ENCODE results near the gene IDH3A.
"Not testable (repeated sequence)": the region's sequence is repeated elsewhere in the genome, so short reads cannot be mapped to it uniquely, and the experiment has no call there.

The IDH3A gene

DNA sequence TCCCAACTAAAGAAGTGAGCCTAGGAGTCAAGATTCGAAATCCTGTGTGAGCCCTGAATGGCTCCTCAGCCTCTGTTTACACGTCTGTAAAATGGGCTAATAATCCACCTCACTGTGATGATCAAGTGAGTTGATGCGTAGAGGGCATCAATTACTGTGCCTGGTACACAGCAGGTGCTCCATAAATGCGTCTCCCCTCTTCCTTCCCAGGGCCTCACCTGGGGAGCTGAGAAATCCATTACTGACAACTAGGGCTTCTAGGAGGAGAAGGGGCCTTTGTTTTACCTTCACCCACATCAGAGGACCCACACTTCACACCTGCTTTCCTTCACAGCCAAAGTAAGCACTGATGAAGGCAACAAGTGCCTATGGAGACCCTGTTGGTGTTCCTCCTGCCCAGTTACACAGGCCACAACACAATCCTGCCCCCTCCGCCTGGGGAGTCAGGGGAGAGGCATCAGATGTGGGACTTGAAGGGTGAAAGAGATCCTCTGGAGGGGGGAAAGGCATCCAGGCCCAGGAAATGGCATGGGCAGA is 19.3 kb upstream of the IDH3A start:
- DNase-seq = no peak

DNA sequence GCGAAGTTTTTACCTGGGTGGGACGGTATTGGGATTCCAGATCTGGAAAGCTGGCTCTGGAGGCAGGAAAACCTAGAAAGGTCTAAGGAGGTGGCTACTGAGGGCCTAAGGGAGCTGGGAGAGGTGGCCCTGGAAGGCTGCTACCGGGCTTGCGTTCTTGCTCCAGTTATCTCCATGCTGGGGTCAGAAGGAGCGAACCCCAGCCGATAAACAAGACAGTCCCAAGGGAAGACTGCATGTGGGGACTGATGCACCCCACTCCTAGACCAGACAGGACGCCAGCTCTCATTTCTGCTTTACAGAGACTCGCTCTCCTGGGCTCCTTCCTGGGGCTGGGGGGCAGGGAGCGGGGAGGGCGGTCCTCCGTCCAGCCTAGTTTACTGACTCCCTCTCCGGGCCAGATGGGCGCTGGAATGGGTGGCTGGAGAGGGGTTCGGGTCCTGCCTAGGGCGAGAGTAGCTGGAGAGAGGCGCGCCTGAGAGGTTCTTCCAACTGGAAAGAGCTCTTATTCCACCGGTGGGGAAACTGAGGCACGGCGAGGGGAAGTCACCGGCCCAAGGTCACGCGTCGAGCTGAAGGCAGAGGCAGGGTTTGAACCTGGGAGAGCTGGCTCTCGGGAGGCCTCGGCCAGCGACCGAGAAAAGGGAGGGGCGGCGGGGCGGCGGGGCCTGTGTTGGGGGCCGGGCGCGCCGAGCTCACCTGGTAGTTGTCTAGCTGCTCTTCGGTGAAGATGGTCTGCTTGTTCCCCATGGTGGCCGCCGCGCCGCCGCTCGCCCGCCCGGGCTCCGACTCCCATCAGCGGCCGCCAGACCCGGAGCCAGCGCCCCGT is 18.5 kb upstream of the IDH3A start:
- no peak for DNase-seq

DNA sequence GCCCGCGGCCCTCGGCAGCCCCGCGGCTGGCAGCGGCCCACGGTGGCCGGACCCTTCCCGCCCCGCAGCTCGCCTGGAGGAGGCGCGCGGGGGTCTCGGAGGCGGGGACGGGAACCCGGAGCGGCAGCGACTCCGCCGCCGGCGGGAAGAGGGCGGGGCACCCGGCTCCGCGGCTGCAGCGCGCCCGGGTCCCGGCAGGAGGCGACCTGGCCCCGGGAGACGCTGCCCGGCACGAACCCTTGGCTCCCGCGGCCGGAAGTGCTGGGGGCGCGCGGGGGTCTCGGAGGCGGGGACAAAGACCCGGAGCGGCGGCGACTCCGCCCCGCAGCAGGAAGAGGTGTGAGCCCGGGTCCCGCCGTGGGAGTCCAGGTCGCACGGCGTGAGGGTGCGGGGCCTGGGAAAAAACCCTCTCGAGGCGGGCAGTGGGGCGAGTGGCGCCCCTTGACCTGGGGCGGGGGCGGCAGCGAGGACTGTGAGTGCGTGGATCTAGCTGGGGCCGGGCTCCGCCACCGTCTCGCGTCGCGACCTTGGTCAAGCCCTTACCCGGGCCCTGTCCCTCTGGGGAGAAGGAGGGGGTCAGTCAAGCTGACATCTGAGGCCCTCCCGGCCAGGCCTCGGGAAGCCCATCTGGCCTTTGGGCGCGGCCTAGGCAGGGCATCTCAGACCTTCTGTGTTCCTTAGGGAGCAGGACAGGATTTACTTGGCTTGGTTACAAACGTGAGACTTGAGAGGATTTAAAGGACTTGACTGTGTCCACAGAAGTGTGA is 17.7 kb upstream of the IDH3A start, which contains the start of gene CIB2:
CIB2 (minus strand) TSS at position 151 of the 767 bp plus-strand sequence. CDS start 230 bp downstream, outside the sequence.
- DNase-seq = no peak

DNA sequence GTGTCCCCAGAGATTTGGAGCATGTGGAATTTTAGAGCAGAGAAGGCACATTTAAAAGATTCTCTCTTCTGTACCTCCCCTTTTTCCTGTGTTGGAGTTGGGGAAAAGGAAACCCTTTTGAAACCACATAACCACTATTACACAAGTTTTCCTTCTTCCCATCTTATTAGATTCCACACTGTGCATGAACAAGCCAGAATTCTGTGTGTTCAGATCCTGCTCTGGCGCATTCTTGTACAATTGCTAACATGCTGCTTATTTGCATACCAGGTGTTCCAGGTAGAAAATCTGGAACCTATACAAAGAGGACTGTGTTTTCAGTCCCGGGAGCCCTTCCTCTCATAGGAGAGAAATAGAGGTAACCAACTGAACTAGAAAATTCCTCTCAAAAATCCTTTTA is 15.4 kb upstream of the IDH3A start:
- no peak for DNase-seq

DNA sequence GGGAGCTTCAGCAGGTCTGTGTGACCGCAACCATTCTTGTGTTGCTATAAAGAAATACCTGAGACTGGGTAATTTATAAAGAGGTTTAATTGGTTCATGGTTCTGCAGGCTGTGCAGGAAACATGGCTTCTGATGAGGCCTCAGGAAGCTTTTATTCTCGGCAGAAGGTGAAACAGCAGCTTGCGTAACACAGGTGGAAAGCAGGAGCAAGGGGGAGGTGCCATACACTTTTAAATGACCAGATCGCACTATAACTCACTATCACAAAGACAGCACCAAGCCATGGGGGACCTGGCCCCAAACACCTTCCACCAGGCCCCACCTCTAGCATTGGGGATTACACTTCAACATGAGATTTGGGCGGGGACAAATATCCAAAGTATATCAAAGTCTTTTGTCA is 9.6 kb upstream of the IDH3A start:
- DNase-seq = no peak

DNA sequence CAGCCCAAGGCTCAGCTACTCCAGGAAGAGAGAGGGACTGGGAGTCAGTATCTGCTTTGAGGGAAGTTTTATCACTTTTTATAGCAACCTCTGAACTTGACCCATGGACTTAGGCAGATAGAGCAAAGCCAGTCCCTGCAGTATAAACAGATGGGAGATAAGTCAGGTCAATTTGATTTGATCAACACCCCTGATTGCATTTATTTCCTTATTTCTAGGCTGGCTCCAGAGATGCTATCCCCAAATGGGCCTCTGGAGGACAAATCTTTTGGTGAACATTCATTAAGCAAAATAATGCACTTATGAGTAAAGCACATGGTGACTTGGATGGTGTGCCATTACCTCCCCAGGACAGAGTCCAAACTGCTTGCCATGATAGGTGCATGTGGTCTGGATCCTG is 8.9 kb upstream of the IDH3A start:
- DNase-seq = no peak

DNA sequence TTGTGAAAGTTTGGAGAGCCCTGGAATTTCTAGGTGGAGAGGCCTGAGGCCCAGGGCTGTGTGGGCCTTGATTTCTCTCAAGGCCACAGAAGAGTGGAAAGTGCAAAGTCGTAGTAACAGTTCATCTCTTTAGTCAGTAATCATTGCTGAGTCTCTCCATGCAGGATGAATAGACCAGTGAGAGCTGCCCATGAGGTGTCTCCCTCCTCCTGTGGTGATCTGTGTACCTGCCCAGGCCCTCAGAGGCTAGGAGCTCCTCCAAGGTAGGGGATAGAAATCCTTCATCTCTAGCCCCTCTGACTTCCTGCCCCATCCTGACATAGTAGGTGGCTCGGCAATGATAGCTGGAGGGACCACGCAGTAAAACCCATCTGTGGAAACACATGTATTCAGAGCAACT is 6.8 kb upstream of the IDH3A start:
- DNase-seq = no peak

DNA sequence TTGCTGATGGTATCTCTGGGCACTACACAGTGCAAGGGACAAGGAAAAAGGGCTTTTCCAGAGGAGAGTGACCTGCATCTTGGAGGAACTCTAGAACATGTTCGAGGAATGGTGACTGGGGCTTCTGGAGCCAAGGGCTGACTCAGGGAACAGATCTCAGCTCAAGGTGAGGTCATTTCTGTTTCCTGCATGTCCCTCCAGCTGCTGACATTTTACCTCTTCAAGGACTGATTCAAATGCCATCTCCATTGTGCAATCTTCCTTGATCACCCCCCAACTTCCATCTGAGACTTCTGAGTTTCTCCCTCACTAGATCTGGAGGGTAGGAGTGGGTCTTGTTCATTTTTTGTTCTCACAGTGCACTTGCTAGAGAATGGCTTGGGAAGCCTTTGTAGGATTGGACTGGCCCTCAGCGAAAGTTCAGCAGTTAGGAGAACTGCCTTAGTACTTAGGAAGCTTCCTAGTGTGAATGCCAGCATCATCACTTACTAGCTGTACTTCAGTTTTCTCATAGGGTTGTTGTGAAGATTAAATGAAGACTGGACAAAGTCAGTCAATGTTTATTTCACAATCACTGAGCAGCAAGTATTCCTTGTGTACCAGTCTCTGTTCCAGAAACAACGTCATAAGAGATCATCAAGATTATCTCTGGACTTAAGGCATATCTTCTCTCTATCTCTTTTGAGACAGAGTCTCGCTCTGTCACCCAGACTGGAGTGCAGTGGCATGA is 2.6 kb upstream of the IDH3A start:
- DNase-seq = no peak

DNA sequence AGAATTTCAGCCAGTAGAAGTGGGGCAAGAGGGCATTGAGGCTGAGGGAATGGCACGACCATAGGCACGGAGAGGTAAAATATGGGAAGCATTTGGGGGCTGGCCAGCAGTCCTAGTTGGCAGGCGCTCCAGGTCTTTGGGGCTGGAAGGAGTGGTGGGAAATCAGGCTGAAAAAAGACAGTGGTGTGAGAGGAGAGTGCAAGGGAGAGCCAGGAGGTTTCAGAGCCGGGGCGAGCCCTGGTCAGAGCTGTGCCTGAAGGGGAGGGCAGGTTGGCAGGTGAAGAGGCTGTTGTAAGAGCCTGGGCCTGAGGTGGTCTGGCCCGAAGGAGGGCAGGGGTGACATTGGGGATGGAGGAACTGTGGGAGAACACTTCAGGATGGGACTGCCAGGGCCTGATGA is 1.6 kb upstream of the IDH3A start:
- DNase-seq = no peak

DNA sequence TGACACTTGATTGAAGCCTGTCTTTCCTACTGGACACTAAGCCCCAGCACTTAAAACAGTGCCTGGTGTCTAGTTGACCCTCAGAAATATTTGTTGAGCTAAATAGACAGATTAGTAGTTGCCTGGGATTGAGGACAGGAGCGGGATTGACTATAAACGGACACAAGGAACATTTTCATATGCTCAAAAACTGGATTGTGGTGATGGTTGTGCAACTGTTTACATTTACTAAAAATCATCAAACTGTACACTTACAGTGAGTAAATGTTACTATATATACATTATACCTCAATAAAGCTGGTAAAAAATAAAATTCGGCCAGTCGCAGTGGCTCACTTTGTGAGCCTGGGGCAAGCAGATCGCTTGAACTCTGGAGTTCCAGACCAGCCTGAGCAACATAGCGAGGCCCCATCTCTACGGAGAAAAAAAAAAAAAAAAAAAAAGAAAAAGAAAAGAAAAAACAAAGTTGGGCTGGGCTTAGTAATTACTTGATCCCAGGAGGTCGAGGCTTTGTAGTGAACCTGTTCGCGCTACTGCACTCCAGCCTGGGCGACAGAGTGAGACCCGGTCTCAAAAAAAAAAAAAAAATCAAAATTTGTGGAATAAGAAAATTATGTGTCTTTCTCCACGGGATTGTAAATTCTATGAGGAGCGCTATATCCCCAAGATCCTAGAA is 632 bp upstream of the IDH3A start:
- DNase-seq = no peak

DNA sequence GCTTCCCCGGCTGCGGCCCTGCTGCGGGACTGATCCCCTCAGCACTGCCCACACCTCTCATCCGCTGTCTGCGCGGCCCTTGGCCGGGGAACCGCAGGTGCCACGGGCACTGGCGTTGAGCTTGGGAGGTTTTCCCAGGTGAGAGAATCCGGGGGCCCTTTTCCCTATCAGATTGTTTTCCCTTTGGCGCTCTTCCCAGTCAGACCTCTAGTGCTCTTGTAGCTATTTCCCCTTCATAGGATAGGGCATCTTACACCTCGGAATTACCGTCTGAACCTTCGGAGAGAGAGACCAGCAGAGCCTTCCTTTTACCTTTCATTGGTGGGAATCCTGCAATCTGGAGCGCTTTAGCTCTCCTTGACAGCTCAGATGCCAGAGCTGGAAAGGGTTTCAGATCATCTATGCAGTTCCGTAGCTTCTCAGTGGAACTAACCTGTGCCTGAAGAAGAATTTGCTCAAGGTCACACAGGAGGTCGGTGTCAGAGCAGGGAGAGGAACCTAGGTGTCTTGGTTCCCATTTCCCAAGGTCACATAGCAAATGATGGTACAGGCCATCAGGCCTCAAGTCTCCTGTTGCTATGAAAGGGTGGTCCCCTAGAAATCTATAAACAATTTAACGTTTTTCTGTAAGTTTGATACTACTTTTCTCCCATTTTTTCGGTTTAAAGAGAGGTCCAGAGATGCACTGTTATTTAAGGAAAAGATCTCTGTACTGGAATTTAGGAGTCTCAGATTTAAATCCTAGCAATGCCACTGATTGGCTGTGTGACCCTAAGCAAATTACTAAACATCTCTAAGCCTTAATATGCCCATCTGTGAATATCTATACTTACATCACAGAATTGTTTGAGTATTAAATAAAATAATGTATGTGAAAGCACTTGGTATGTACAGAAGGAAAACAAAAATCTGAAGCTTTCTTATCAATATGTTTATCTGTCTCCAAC is 916 bp downstream of the IDH3A start:
- DNase-seq = no peak

DNA sequence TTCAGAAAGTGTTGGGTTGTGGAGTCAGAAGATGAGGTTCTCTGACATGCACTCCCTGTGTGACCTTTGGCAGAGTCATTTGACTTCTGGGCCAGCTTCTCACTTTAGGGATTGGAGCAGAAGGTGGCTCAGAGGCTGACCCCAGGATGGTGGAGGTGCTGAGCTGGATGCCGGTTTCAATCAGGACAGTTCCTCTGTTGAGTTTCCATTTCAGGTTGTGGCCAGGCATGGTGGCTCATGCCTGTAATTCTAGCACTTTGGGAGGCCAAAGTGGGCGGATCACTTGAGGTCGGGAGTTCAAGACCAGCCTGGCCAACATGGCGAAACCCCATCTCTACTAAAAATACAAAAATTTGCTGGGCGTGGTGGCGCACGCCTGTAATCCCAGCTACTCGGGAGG is 1.9 kb downstream of the IDH3A start:
- not testable (repeated sequence) for DNase-seq

DNA sequence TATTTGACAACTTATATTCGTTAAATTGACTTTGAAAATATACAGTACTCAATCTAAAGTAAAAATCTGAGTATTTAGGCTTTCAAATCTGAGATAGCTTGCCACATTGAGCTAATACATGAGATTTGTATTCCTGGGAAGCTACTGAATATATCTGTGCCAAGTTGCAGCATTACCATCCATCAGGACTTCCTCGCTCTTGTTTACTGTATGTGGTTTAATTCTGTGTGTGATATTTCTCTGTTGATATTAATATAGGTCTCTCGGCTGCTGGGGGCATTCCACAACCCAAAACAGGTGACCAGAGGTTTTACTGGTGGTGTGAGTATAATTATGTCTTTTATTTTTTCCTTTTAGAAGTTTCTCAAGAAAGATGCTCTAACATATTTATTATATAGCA is 5.8 kb downstream of the IDH3A start:
- no peak for DNase-seq

DNA sequence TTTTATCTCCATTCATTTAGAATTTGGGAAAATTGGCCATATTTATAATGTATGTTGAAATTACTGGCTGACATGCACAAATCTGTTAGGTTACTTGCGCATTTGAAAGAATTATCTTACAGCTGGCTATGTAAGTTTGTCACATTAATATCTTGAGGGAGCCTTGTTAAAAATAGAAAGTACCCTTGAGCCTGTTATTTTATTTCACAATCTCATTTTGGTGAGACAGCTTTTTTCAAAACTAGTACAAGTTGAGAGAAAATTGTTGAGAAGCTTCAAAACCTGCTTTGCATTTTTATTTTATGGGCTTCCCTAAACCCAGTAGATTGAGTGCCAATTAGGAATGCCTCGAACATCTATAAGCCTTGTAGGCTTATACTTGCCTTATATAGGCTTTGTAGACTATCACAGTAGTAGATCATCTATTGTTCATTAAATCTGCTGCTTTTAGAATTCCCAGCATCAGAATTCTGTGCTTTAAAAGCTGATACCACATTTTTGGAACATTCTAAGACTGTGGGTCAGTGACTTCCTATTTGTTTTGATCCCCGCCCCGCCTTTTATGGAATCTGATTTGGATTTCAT is 6.3 kb downstream of the IDH3A start:
- DNase-seq = no peak

DNA sequence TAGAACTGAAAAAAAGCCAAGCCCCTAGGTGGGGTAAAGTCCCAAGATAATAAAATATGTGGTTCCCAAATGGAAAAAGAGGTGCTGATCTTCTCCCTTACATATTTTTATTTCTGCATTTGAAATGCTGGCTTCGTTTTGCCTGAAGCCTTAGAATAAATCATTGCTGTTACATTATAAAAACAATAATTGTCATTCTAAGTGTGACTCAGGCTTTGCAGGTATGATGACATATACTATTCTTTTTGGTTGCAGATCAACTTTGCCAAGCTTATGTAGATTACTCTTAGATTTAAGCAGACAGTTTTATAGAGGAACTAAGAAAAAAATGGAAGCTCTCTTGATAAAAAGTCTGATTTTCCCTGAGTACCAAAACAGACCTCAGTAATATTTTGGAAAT is 7.5 kb downstream of the IDH3A start:
- no peak for DNase-seq

DNA sequence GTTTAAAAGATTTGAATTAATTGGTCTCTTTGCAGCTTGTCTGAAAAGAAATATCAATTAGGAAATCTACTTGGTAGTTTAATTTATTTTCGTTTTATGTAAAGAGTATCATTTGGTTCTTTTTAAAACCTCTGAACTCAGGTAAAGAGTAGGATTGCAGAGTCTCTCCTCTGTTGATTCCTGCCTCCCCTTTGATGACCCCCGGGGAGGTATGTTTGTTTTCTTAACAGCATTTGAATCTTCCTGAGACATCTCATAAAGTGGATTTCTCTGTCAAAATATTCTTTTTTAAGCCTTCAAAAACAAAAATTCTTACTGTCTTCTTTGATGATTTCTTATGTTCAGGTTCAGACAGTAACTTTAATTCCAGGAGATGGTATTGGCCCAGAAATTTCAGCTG is 8.0 kb downstream of the IDH3A start:
- DNase-seq = no peak

DNA sequence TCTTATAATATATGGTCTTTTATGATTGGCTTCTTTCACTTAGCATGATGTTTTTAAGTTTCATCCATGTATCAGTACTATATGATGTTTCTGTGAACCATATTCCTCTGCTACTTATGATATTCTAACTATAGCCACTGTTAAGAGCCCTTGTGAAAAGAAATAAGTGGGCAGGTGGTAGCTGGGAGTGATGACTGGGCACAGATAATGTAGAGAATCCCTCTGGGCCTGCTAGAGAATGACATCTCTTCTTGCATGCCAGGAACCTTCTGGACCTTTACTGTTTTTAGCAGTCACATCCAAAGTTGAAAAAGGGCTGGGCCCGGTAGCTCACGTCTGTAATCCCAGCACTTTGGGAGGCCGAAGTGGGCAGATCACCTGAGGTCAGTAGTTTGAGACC is 10.2 kb downstream of the IDH3A start:
- DNase-seq = no peak

DNA sequence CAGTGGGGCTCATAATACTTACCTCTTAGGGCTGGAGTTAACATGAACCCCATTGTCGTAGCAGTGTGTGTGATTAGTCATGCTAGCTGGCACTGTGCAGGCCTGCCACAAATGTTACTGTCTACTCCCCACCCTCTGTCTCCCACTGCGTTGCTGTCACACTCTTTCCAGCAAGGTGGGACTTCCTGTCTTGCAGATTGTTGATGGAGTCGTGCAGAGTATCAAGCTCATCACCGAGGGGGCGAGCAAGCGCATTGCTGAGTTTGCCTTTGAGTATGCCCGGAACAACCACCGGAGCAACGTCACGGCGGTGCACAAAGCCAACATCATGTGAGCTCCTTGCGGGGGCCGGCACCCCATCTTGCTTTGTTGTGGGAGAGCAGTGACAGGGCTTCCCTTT is 12.9 kb downstream of the IDH3A start:
- DNase-seq = no peak

DNA sequence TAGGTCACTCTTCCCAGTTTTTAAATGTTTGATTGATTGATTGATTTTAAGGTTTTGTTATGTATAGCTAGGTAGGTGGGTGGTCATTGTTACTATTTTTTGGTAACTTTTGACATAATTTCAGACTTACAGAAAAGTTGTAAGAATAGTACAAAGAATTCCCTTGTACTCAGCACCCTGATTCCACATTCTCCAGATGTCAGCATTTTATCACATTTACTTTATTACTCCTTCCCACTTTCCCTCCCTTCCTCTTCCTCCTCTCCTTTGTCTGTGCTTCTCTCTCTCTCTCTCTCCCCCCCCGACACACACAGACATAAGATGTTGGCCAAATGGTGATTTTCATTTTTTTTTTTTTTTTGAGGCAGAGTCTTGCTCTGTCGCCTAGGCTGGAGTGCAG is 14.8 kb downstream of the IDH3A start:
- DNase-seq = no peak

DNA sequence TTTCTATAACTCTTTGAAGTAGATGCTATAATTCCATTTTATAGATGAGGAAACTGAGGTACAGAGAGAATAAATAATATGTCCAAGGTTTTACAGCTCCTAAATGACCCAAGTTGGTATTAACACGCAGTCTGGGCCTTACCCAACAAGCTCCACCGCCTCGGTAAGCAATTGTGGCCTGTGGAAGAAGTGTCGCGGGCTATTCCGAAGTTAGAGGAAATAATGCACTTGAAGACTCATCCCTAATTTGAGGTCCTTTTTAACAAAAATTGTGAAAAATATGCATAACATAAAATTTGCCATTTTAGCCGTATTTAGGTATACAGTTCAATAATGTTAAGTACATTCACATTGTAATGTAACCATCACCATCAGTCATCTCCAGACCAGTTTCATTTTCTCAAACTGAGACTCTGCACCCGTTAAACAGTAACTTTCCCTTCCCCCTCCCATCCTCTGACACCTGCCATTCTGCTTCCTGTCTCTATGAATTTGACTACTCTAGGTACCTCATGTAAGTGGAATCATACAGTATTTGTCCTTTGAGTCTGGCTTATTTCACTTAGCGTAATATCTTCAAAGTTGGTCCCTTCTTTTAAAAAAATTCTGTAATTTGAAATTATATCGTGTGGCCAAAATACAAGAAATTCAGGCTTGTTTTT is 18.2 kb downstream of the IDH3A start:
- DNase-seq = no peak

DNA sequence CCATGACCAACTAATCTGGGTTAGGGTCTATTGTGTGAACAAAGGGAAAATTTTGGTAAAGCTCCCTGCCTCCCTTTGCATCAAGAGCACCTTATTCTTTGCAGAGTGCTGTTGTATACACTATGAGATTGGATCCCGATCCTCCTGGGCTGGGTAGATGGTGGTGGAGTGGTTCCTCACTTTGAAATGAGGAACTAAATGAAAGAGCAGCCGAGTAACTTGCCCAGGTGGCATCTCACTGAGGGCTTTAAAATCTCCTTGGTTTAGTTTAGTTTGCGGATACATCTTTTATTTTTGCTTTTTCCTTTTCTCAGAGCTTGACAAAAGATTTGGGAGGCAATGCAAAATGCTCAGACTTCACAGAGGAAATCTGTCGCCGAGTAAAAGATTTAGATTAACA is 19.4 kb downstream of the IDH3A start:
- DNase-seq = no peak

All from GF-D8 (cell line).